Peyer's patch (tissue), 4 donors: Measurements from ENCODE around the gene CSNK1G1.

Experiments used
- CTCF ChIP-seq, 6 experiments: fragments of 450-650 bp in 4 of 6; fragments of 200-600 bp in 2 of 6; sonication (generic) in 1 of 6; IDR thresholded peaks; one replicate each; pipeline ENCODE4 v1.5.1; 2017 to 2019; ENCODE audit warnings: antibody characterized with exemption in 6 of 6, mild to moderate bottlenecking in 3 of 6, moderate library complexity in 1 of 6
- POLR2A ChIP-seq, 2 donors: fragments of 450-650 bp; IDR thresholded peaks; one replicate each; pipeline ENCODE4 v1.5.1; 2017; ENCODE audit warnings: antibody characterized with exemption in 2 of 2, mild to moderate bottlenecking in 2 of 2, moderate library complexity in 2 of 2

- TF ChIP-seq CTCF (IDR thresholded peaks at IDR 0.05) (no peak), POLR2A (IDR thresholded peaks at IDR 0.05) (no peak)
Measured at GRCh38 chr15:64251658-64252057, 104.3 kb downstream of the CSNK1G1 start.
